SU-DHL-6 (cell line): ENCODE data around the gene NMNAT2.

Experiments used
- CTCF ChIP-seq: fragments of 200-600 bp; sonication (generic); IDR thresholded peaks from one replicate; pipeline ENCODE4 v1.5.1; 2017; ENCODE audit warnings: antibody characterized with exemption, mild to moderate bottlenecking, low read length, moderate library complexity; ENCODE audit not compliant: insufficient read depth, poor library complexity, severe bottlenecking
- EZH2phosphoT487 ChIP-seq: fragments of 200-600 bp; sonication (generic), shearing (Covaris generic); conservative IDR thresholded peaks from 2 replicates; pipeline ENCODE4 v1.6.1; 2018; ENCODE audit warnings: mild to moderate bottlenecking, antibody characterized with exemption, low read length, moderate library complexity, mixed read lengths

- no peak for TF ChIP-seq CTCF
- no peak for TF ChIP-seq EZH2phosphoT487
Measured at GRCh38 chr1:183319051-183319450, 99.1 kb downstream of the NMNAT2 start.
